ENCODE results near the gene LDAH.

The LDAH gene

DNA sequence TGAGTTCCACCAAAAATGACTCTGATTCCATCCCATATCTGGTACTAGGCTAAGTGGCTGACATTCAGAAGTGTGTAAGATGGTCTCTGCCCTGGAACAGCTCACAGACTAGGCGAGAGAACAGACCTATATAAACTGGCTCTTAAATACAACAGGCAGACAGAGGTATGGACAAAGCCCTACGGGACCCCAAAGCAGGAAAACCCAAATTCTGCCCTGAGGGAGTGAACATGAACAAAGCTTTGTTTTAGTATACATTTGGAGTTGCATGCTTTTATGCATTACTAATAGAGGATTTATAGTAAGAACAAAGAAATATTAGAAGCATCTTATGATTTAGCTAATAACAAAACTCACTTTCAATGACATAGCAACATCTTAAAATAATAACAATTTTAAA, 130.8 kb downstream of the LDAH start:
- no peaks in the 10 kb centered on the region for H3K27me3 Mint-ChIP-seq (ENCODE audit: low read depth)
- H3K36me3 Mint-ChIP-seq (ENCODE audit: low read depth), result peaks cover 13% of the 10 kb centered on the region
- no peaks in the 10 kb centered on the region for H3K9me3 Mint-ChIP-seq
- H3K27ac Mint-ChIP-seq, result no peak overlapping the region
- no peak overlapping the region for H3K4me3 Mint-ChIP-seq
- H3K4me1 Mint-ChIP-seq (ENCODE audit: low read depth), result no peaks in the 10 kb centered on the region

DNA sequence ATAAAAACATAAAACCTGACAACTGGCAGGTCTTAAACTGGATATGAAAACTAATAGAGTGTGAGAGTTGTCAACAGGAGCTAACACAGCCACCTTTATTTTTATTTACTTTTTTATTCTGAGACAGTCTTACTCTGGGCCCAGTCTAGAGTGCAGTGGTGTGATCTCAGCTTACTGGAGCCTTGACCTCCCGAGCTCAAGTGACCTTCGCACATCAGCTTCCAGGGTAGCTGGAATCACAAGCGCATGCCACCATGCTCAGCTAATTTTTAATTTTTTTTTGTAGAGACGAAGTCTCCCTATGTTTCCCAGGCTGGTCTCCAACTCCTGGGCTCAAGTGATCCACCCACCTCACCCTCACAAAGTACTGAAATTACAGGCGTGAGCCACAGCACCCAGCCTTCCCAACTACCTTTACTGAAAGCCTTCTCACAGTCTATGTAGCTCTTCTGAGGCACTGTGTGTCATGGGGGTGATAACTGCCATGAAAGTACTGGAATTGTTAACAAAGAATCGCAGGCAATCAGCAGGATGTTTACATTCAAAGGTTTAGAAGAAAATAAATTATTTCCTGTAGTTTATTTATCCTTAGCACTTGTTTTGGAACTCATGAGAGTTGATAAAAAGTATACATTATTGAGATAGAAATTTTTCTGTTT, 131.7 kb downstream of the LDAH start:
- no peak overlapping the region for H3K4me3 Mint-ChIP-seq
- no peaks in the 10 kb centered on the region for H3K27me3 Mint-ChIP-seq (ENCODE audit: low read depth)
- no peaks in the 10 kb centered on the region for H3K9me3 Mint-ChIP-seq
- H3K27ac Mint-ChIP-seq, result no peak overlapping the region
- H3K4me1 Mint-ChIP-seq (ENCODE audit: low read depth), result no peaks in the 10 kb centered on the region
- H3K36me3 Mint-ChIP-seq (ENCODE audit: low read depth), result peaks cover 13% of the 10 kb centered on the region

GRCh38 chr2:20689428-20690264, 133.3 kb downstream of the LDAH start:
- Mint-ChIP-seq H3K27me3 (ENCODE audit: low read depth) (no peaks in the 10 kb centered on the region), H3K4me3 (no peak overlapping the region), H3K4me1 (ENCODE audit: low read depth) (no peaks in the 10 kb centered on the region), H3K27ac (no peak overlapping the region), H3K9me3 (no peaks in the 10 kb centered on the region), H3K36me3 (ENCODE audit: low read depth) (peaks cover 13% of the 10 kb centered on the region)

DNA sequence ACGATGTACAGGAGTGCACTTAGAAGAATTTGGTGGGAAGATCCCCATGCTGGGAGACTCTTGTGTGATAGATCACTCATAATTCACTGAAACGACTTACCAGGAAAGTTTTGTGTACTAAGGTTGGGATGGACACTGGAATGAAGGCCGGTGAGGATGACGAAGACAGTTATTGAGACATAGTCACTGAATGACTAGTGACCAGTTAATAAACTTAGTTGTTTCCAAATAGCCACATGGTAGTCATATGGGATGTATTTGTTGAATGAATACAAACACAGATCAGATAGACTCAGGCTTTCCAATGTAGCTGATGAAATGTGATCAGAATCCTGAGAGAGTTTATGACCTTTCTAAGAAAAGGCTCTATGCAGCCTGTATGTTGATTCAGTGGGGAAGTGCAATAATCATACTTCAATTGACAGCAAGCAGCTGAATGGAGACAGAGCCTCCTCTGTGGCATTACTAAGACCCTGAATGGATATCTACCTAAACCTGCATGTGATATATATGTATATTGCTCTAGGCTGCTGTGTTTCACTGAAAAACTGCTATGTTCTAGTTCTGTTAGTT, 135.6 kb downstream of the LDAH start:
- Mint-ChIP-seq H3K36me3 (ENCODE audit: low read depth) (peaks cover 13% of the 10 kb centered on the region), H3K4me3 (no peak overlapping the region), H3K4me1 (ENCODE audit: low read depth) (no peaks in the 10 kb centered on the region), H3K27me3 (ENCODE audit: low read depth) (no peaks in the 10 kb centered on the region), H3K9me3 (no peaks in the 10 kb centered on the region), H3K27ac (no peak overlapping the region)

GRCh38 chr2:20684581-20685063, 138.3 kb downstream of the LDAH start:
- H3K27me3 Mint-ChIP-seq (ENCODE audit: low read depth), result no peaks in the 10 kb centered on the region

GRCh38 chr2:20682167-20682920, 140.6 kb downstream of the LDAH start:
- no peaks in the 10 kb centered on the region for H3K27me3 Mint-ChIP-seq (ENCODE audit: low read depth)
- H3K4me1 Mint-ChIP-seq (ENCODE audit: low read depth), result no peaks in the 10 kb centered on the region
- no peak overlapping the region for H3K4me3 Mint-ChIP-seq
- H3K27ac Mint-ChIP-seq, result no peak overlapping the region
- H3K9me3 Mint-ChIP-seq, result no peaks in the 10 kb centered on the region
- H3K36me3 Mint-ChIP-seq (ENCODE audit: low read depth), result no peaks in the 10 kb centered on the region

More at GRCh38 chr2:20684581-20685063, 138.3 kb downstream of the LDAH start:
- H3K27ac Mint-ChIP-seq, result no peak overlapping the region
- no peaks in the 10 kb centered on the region for H3K4me1 Mint-ChIP-seq (ENCODE audit: low read depth)
- H3K4me3 Mint-ChIP-seq, result no peak overlapping the region
- no peaks in the 10 kb centered on the region for H3K9me3 Mint-ChIP-seq
- H3K36me3 Mint-ChIP-seq (ENCODE audit: low read depth), result peaks cover 13% of the 10 kb centered on the region

DNA sequence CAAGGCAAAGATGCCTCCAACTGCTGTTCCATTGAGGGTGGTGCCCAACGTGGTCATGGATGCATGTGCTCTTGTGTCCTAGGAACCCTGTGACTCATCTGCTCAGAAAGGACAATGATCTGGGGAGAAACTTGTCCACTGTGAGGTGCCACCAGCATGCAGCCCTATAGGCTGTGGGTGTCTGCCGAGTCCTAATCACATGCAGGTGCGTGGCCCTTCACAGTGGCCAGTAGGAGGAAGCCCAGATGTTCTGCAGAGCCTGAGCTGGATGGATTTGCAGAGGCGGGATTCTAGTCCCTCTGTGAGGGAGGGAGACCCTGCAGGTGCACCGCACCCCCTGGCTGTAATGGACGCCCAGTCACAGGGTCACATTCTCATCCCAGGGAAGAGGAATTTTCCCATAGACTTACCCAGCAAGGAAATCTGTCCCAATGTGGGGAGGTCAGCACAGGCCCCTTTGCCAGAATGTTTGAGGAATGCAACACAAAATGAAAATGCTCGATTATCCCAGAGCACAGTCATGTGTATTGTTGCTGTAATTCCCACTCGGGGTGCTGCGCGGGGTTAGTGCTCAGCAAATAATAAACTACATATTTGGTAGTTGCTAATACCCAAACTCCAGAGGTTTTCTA, 142.0 kb downstream of the LDAH start:
- H3K9me3 Mint-ChIP-seq, result no peaks in the 10 kb centered on the region
- H3K36me3 Mint-ChIP-seq (ENCODE audit: low read depth), result no peaks in the 10 kb centered on the region
- no peaks in the 10 kb centered on the region for H3K27me3 Mint-ChIP-seq (ENCODE audit: low read depth)
- no peak overlapping the region for H3K4me3 Mint-ChIP-seq
- no peak overlapping the region for H3K27ac Mint-ChIP-seq
- H3K4me1 Mint-ChIP-seq (ENCODE audit: low read depth), result no peaks in the 10 kb centered on the region

- Mint-ChIP-seq H3K4me1 (ENCODE audit: low read depth) (no peaks in the 10 kb centered on the region), H3K4me3 (no peak overlapping the region), H3K36me3 (ENCODE audit: low read depth) (no peaks in the 10 kb centered on the region), H3K27ac (no peak overlapping the region), H3K27me3 (ENCODE audit: low read depth) (peaks cover under 1% of the 10 kb centered on the region), H3K9me3 (no peaks in the 10 kb centered on the region)
Observed at GRCh38 chr2:20678780-20679179, 144.1 kb downstream of the LDAH start.

DNA sequence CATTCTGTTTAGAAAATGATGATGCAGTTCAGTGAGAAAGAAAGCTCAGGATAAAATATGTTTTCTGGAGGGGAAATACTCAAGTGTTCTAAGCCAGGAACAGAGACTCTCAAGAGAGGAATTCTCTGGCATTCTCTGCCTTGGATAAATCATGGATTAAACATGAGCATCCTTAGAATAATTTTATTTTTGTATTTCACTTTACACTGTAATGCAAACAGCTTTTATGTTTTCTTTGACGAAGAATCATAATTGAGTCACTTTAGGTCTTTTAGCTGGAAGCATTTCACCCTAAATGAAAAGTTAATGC, 144.9 kb downstream of the LDAH start:
- Mint-ChIP-seq H3K4me1 (ENCODE audit: low read depth) (no peaks in the 10 kb centered on the region), H3K9me3 (no peaks in the 10 kb centered on the region), H3K27me3 (ENCODE audit: low read depth) (peaks cover 4% of the 10 kb centered on the region), H3K4me3 (no peak overlapping the region), H3K27ac (no peak overlapping the region), H3K36me3 (ENCODE audit: low read depth) (no peaks in the 10 kb centered on the region)

GRCh38 chr2:20677301-20678085, 145.4 kb downstream of the LDAH start:
- H3K9me3 Mint-ChIP-seq, result no peaks in the 10 kb centered on the region
- no peaks in the 10 kb centered on the region for H3K4me1 Mint-ChIP-seq (ENCODE audit: low read depth)
- peaks cover 7% of the 10 kb centered on the region for H3K27me3 Mint-ChIP-seq (ENCODE audit: low read depth)
- H3K27ac Mint-ChIP-seq, result no peak overlapping the region
- H3K4me3 Mint-ChIP-seq, result no peak overlapping the region
- H3K36me3 Mint-ChIP-seq (ENCODE audit: low read depth), result no peaks in the 10 kb centered on the region

DNA sequence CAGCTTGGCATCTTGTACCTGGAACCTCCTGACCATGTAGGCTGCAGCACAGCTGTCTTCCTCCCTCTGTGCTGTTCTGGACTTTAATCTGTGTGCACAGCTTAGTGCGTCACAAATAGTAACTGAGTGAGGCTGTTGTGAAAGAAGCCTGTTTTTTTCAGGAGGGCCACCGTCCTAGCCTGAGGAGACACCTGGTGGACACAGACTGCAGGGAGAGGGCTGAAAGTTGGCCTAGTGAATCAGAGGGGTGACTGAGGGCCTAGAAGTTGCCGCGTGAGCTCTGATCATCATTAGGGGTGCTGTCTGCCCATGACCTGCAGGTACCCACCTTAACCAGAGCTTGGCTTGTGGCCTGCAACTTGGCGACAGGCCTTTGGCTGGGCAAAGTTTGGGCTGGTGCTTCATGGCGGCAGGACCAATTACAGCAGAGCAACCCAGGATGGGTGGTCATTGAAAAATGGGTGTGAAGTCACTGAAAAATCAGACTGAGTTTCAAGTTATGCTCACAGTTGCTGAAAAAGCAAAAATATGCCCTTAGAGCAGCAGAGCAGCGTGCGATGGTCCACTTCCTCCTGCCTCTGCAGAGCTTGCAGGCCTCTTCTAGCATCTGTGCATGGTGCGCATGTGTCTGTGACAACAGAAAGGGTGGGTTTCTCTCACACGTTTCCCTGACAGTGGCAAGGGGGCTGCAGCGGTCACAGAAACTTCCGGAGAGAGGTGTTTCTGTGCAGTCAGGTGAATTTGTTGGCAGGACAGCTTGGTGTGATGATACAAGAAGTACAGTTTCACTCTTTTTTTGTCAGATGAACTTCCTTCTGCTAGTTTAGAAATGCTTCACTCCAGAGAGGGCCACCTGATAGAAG, 146.3 kb downstream of the LDAH start:
- no peaks in the 10 kb centered on the region for H3K9me3 Mint-ChIP-seq
- H3K27ac Mint-ChIP-seq, result no peak overlapping the region
- H3K4me1 Mint-ChIP-seq (ENCODE audit: low read depth), result no peaks in the 10 kb centered on the region
- H3K36me3 Mint-ChIP-seq (ENCODE audit: low read depth), result no peaks in the 10 kb centered on the region
- H3K4me3 Mint-ChIP-seq, result no peak overlapping the region
- peaks cover 13% of the 10 kb centered on the region for H3K27me3 Mint-ChIP-seq (ENCODE audit: low read depth)

GRCh38 chr2:20675701-20676352, 147.1 kb downstream of the LDAH start:
- H3K9me3 Mint-ChIP-seq, result no peaks in the 10 kb centered on the region
- H3K27me3 Mint-ChIP-seq (ENCODE audit: low read depth), result peaks cover 17% of the 10 kb centered on the region
- H3K4me1 Mint-ChIP-seq (ENCODE audit: low read depth), result no peaks in the 10 kb centered on the region
- H3K27ac Mint-ChIP-seq, result no peak overlapping the region
- no peaks in the 10 kb centered on the region for H3K36me3 Mint-ChIP-seq (ENCODE audit: low read depth)
- H3K4me3 Mint-ChIP-seq, result no peak overlapping the region
